SW480 (cell line): ENCODE results near the gene ID3.
"Not testable (repeated sequence)": the region's sequence is repeated elsewhere in the genome, so short reads cannot be mapped to it uniquely, and the experiment has no call there.

Experiments used
- DNase-seq: peaks from one replicate; pipeline ENCODE4 v3.0.0-alpha.2; 2016; ENCODE audit warnings: low spot score

Gene ID3

GRCh38 chr1:23589585-23589986 lies 30.3 kb upstream of the ID3 start:
- no peak for DNase-seq

DNA sequence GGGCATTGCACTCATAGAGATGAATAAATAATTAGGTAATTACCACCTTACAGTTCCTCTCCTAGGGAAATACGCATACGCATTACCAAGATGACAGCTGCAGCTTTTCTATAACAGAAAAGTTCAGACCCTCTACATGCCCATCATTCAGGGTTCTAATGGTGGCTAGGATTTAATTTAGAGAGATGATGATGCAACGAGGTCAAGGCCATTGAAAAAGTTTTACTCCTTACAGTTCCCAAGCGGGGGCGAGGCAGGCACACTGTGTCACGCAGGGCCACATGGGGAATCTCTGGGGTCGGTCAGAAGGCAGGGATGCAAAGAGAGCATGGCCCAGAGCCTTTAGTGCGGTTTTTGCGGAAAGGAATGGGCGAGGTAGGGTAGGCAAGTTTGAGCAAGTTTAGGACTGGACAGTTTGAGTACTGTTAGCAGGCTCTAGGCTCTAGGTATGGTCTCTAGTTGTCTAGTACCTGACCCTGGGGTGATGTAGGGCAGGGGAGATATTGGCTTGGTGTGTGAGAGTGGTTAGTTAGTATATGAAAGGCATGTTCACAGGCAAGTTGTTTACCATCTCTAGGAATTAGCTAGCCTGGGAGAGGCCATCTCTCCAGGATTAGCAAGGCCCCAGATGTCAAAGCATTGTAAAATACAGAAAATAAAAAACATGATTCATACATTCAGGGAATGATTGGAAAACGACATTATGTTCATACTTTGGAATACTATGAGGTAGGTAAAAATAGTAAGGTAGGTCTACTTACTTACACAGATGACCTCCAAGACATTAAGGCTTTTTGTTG lies 29.6 kb upstream of the ID3 start:
- no peak for DNase-seq

DNA sequence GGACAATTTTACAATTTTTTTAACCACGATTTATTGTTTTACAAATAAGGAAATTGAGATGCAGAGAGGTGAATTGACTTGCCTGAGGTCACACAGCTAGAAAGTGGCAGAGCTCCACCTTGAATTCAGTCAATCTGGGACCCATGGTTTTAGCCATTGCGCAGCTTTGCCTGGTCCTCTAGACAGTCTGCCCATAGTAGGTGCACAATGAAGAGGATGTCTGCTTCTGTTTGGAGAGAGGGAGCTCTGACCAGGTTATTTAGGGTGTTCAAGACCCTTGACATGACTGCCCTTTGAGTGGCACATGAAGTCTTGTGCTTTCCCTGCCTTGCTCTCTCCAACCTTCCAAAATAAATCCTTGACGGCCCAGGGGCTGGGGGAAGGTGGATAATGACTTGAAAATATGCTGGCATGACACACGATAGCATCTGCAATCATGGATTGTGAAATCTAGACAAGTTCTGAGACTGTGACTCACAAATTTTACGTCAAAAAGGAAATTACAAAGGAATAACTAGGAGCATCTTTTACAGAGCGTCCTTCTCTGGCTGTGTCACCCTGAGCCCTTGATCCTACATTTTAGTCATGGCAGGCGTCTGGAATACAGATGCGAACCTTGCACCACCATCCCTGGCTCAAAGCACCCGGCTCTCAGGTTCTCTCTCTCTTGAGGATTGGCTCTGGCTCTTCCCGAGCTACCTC lies 26.2 kb upstream of the ID3 start:
- no peak for DNase-seq

DNA sequence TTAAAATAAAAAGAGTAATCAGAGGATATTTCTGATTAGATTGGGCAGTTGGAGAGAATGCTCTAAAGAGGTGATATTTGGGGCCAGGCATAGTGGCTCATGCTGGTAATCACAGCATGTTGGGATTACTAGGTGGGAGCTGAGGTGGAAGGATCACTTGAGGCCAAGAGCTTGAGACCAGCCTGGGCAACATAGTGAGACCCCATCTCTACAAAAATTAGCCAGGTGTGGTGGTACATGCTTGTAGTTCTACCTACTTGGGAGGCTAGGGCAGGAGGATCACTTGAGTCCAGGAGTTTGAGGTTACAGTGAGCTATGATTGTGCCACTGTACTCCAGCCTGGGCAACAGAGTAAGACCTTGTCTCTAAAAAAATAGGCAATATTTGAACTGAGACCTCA lies 24.4 kb upstream of the ID3 start:
- not testable (repeated sequence) for DNase-seq

GRCh38 chr1:23582820-23583219 lies 23.5 kb upstream of the ID3 start:
- no peak for DNase-seq

- no peak for DNase-seq
Measured at GRCh38 chr1:23581219-23581618, 21.9 kb upstream of the ID3 start.

- no peak for DNase-seq
Measured at GRCh38 chr1:23578997-23579363, 19.7 kb upstream of the ID3 start.

GRCh38 chr1:23578311-23578996 lies 19.2 kb upstream of the ID3 start:
- DNase-seq, result no peak

- DNase-seq, result no peak
Measured at GRCh38 chr1:23577056-23578004, 18.0 kb upstream of the ID3 start.

- DNase-seq, result no peak
Measured at GRCh38 chr1:23576338-23577055, 17.2 kb upstream of the ID3 start.

GRCh38 chr1:23575226-23575810 lies 16.0 kb upstream of the ID3 start:
- DNase-seq, result no peak

DNA sequence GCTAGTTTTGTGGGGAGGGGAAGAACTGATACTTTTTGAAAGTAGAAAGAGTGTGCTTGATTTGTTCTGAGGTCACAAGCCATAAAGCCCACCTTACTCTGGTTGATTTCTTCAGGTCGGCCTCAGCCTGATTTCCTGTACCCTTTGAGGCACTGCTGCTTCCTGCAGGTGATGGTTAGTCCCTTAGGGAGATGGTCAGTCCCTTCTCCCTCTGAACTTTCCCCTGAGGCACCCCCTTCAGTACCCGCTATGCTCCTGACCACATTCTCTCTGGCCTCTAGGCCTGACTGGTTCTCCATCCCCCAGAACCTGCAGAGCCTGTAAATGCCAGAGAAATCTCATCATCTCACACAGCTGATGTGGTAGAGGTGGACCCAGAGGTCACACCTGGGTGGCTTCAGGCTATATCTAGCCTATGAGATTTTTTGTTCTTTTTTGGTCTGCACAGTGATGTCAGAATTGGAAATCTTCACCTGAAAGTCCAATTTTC lies 15.0 kb upstream of the ID3 start:
- no peak for DNase-seq

GRCh38 chr1:23573574-23574182 lies 14.4 kb upstream of the ID3 start:
- no peak for DNase-seq

- DNase-seq, result no peak
Measured at GRCh38 chr1:23571465-23571864, 12.2 kb upstream of the ID3 start.

- no peak for DNase-seq
Measured at GRCh38 chr1:23570001-23570691, 10.8 kb upstream of the ID3 start.

DNA sequence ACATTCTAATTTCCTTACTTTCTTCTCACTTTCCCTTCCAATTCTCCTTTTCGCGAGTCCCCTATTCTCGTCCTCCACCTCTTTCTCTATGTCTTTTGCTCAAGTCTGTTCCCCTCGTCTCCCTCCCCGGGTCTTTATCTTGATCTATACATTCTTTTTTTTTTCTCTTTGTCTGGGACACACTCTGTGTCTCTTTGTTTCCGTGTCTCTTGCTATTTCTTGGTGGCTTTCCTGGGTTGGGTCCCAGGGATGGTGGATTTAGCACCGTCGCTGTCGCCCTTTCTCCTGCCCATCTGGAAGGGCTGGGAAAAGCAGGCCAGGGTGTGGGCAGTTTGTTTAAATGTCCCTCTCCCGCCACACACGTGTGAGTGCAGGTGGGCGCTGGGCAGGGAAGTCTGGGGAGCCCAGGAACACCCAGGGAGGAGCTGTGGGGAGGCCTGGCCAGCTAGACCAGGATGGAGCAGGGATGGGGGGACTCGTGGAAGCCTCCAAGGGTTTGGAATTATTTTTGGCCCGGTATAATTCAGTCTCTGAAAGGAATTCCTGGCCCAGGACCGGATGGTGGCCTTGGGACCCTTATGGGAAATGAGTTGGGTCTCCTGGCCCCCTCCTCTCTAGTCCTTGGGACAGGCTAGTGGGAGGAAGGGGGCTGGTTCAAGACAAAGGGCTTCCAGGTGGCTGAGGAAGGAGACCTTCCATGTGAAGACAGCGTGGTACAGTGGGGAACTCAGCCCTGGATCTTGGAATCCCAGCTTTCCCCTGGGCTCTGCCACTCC lies 9.5 kb upstream of the ID3 start:
- no peak for DNase-seq

GRCh38 chr1:23567996-23568607 lies 8.8 kb upstream of the ID3 start:
- no peak for DNase-seq

- no peak for DNase-seq
Measured at GRCh38 chr1:23567629-23567995, 8.3 kb upstream of the ID3 start.

- no peak for DNase-seq
Measured at GRCh38 chr1:23566304-23566703, 7.0 kb upstream of the ID3 start.
